Pancreas (tissue), 10 donors: ENCODE measurements around the gene EEF1A2. TPM values are rescaled to one million over a fixed set of nuclear protein-coding genes. Genes with fewer than 3 reads are reported as not detected.
A peak's percentile ranks its signal among the peaks of the same experiment; 100 is the strongest.

Source experiments
- ATAC-seq, 4 donors: fragments of 200-7000 bp; cut with Tn5 transposase; one replicate each; pipeline versions ENCODE4 v1.8.0 to v1.9.1; 2020; ENCODE audit warnings: mild to moderate bottlenecking in 4 of 4, moderate library complexity in 4 of 4
- DNase-seq, 6 donors: peaks; one replicate each; pipeline ENCODE4 v3.0.0-alpha.2; 2020
- FAIRE-seq: peaks from 2 replicates; lab custom pipeline; 2012; peaks lifted over from hg19 to GRCh38; lab: Jason Lieb, UNC
- H3K27ac ChIP-seq, 4 donors: fragments of 200-600 bp; sonication (generic); 1 replicate in 3 of 4; 2 replicates in 1 of 4; pipeline versions ENCODE4 v1.5.0 to v1.8.0; 2020
- H3K27me3 ChIP-seq, 4 donors: fragments of 200-600 bp; one replicate each; pipeline ENCODE4 v1.8.0; 2021
- H3K36me3 ChIP-seq, 3 donors: fragments of 200-600 bp; sonication (generic) in 1 of 3; one replicate each; pipeline versions ENCODE4 v1.5.0 to v1.8.0; 2020 to 2021
- H3K4me1 ChIP-seq, 3 donors: fragments of 200-600 bp; one replicate each; pipeline ENCODE4 v1.8.0; 2021
- H3K4me3 ChIP-seq, 4 donors: fragments of 200-600 bp; sonication (generic) in 2 of 4; one replicate each; pipeline versions ENCODE4 v1.5.0 to v1.8.0; 2020 to 2021
- H3K9me3 ChIP-seq, 4 donors: fragments of 200-600 bp; one replicate each; pipeline ENCODE4 v1.8.0; 2021
- WGBS, 2 donors: extraction: QIAGEN DNeasy Blood & Tissue Kit; methylation state at CpG; one replicate each; pipeline ENCODE4 v1.1.7; 2013; 5-methylcytosine and 5-hydroxymethylcytosine counted together
- intact Hi-C, 3 donors: fragments of 100-400 bp; cut with DNase I; formaldehyde crosslinking; loops; one replicate each; pipeline versions ENCODE4 v1.11.1 to v1.14.2; 2022
- polyA plus RNA-seq, 2 donors: library from polyadenylated mRNA; stranded (reverse); fragments of 200-250 nt; gene quantifications; one replicate each; pipeline ENCODE4 v1.2.3, GENCODE V29; 2013
- total RNA-seq, 6 donors: library from RNA; stranded (reverse); fragmentation: NEBNext Ultra II Directional in 4 of 6; extraction: Animal tissue kit (Norgen Biotek cat#: 25700) in 4 of 6; gene quantifications; one replicate each; pipeline versions ENCODE4 v1.2.1 to v1.2.4, GENCODE V29; 2021 to 2023
- TF ChIP-seq, protein P1 (sequence below), 4 donors: fragments of 200-600 bp; sonication (generic) in 3 of 4; IDR thresholded peaks; one replicate each; pipeline versions ENCODE4 v1.5.0 to v1.8.0; 2021; ENCODE audit warnings: antibody characterized with exemption in 4 of 4
- donor health status: healthy with polysubstance abuse.
- donor health status: DM: no; HTN: no; CAD: no; lungs with moderate emphysema.
- donor health status: DM: no; HTN: no; CAD: no.
- donor health status: control.
- donor health status: control.
- donor health status: Bipolar disorder and iron deficiency.
- donor health status: DM: yes; HTN: yes; CAD: no.
- donor health status: DM: no; HTN: no; CAD: no.
- donor health status: DM: no; HTN: no; CAD: no.
- donor health status: DM: yes; HTN: yes; CAD: no.

The EEF1A2 gene
- total and polyA plus RNA-seq, 8 donors = 5.0 to 86.9 (median 19.7) TPM

DNA sequence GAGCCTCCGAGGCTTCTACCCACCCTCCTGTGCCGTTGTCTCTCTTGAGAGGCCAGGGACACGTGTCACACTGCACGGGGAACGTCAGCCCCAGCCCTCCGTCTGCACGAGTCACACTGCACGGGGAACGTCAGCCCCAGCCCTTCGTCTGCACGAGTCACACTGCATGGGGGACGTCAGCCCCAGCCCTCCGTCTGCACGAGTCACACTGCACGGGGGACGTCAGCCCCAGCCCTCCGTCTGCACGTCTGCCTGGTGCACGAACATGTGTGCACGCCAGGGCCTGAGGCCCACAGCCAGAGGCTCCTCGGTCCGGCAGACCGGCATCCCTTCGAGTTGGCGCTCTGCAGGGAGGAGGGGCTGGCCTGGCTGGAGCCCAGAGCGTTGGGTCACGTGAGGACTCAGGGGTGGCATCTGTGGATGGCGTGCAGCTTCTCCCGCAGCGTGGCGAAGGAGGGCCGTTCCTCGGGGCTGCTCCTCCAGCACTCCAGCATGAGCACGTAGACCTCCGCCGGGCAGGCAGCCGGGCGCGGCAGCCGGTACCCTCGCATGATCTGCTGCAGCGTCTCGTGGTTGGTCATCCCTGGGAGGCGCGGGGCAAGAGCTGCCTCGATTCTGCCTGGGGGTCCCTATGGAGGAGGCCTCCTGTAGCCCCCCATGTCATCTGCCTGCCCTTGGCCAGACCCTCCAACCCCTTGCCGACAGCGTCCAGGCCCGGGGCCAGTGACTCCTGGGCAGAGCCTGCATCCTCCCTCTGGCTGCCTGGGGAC is 41.7 kb upstream of the EEF1A2 start:
- Histone ChIP-seq H3K36me3 (no peaks in the 10 kb centered on the region), H3K27ac (no peak overlapping the region), H3K9me3 (no peaks in the 10 kb centered on the region), H3K4me1 (peaks cover 3 to 10% (median 4%) of the 10 kb centered on the region in 3 donors), H3K27me3 (no peaks in the 10 kb centered on the region), H3K4me3 (no peak overlapping the region)
- FAIRE-seq (no peak), ATAC-seq (no peak), DNase-seq (peak in 1 of 6 donors; percentile 77)
- intact Hi-C loops = loop anchor here in 1 of 3 donors (10.0 kb wide), 1 partner anchor 424 kb away; the partner anchor contains the start of gene ZNF512B
- 80 to 81% methylated on average over 49 of the region's 49 CpGs for WGBS, 2 donors
- TF ChIP-seq, protein P1, sequence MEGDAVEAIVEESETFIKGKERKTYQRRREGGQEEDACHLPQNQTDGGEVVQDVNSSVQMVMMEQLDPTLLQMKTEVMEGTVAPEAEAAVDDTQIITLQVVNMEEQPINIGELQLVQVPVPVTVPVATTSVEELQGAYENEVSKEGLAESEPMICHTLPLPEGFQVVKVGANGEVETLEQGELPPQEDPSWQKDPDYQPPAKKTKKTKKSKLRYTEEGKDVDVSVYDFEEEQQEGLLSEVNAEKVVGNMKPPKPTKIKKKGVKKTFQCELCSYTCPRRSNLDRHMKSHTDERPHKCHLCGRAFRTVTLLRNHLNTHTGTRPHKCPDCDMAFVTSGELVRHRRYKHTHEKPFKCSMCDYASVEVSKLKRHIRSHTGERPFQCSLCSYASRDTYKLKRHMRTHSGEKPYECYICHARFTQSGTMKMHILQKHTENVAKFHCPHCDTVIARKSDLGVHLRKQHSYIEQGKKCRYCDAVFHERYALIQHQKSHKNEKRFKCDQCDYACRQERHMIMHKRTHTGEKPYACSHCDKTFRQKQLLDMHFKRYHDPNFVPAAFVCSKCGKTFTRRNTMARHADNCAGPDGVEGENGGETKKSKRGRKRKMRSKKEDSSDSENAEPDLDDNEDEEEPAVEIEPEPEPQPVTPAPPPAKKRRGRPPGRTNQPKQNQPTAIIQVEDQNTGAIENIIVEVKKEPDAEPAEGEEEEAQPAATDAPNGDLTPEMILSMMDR (IDR thresholded peaks at IDR 0.05) = no peak

DNA sequence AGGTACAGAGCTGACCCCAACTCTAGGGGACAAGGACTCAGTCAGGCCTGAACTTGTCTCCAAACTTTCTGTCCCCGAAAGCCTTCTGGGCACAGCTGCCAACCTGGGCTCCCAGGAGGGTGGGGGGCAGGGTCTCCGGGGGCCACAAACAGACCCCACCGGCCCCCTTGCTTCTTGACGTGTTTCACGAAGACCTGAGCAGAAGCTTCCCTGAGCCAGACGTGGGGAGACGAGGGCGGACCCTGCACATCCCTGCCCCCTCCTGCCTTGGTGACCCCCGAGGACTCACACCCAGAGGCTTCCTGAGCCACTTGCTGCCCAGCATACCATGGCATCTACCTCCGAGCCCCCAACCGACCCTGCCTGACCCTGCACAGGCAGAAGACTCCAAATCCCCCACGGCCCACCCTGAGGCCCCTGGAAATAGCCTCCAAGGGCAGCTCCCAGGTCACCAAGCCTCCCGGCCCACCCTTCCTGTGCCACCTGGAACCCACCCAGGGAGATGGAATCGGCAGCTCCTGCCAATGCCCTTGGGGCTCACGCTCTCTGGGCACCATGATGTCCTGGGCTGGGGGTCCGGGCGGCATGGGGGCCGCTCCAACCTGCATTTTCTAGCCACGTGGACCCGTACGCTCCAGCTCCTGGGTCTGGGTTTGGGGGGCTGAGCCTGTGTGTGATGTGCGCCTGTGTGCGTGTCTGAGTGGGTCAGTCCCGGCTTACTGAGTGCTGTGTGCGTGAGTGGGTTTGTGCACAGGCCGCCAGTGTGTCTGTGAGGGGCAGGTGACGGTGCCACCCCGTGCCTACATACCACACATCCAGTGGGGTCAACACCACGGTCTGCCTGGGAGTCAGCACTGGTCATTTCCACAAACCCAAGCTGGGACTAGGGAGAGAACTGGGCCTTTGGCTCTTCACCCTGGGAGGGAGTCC is 40.8 kb upstream of the EEF1A2 start:
- TF ChIP-seq, protein P1 (IDR thresholded peaks at IDR 0.05) = no peak
- intact Hi-C loops = loop anchor here in 2 of 3 donors (5.0 to 10.0 kb wide), 2 partner anchors 425 to 438 kb away; partner anchors contain the start of genes SAMD10 (in 1 of the 2) and ZNF512B (in 1 of the 2)
- H3K4me1 ChIP-seq = peaks cover 3 to 10% (median 4%) of the 10 kb centered on the region in 3 donors
- no peak overlapping the region for H3K4me3 ChIP-seq
- no peaks in the 10 kb centered on the region for H3K9me3 ChIP-seq
- DNase-seq (peak in 1 of 6 donors; percentile 82), ATAC-seq (no peak), FAIRE-seq (no peak)
- H3K27me3 ChIP-seq = no peaks in the 10 kb centered on the region
- peak overlapping the region in 3 of 4 donors; percentile 64 to 85 (median 83) for H3K27ac ChIP-seq
- no peaks in the 10 kb centered on the region for H3K36me3 ChIP-seq
- WGBS, 2 donors = 86 to 92% methylated on average over 25 to 29 of the region's 29 CpGs

DNA sequence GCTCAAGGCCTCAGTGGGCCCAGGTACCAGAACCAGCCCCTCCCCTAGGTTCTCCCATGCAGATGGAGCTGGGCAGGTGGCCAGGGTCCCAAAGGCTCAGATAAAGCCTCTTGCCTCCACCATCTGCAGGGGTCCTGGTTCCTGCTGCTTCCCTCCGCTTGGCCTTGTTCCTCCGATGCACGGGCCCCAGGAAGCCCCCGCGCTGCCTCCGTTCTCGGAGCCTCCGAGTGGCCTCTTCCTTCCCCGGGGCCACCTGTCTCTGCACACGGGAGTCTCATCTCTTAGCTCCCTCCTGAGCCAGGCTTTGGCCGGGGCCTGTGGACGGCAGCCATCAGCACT is 40.2 kb upstream of the EEF1A2 start:
- peaks cover 4 to 10% (median 9%) of the 10 kb centered on the region in 3 donors for H3K4me1 ChIP-seq
- intact Hi-C loops = loop anchor here in 1 of 3 donors (5.0 kb wide), 1 partner anchor 438 kb away; the partner anchor contains the start of gene SAMD10
- H3K27ac ChIP-seq = peak overlapping the region; percentile 64 to 85 (median 84)
- DNase-seq = no peak
- no peaks in the 10 kb centered on the region for H3K27me3 ChIP-seq
- no peaks in the 10 kb centered on the region for H3K9me3 ChIP-seq
- TF ChIP-seq, protein P1 (IDR thresholded peaks at IDR 0.05) = no peak
- no peak overlapping the region for H3K4me3 ChIP-seq
- no peak for ATAC-seq
- 57 to 58% methylated on average over 12 of the region's 12 CpGs for WGBS, 2 donors
- no peak for FAIRE-seq
- H3K36me3 ChIP-seq = no peaks in the 10 kb centered on the region

DNA sequence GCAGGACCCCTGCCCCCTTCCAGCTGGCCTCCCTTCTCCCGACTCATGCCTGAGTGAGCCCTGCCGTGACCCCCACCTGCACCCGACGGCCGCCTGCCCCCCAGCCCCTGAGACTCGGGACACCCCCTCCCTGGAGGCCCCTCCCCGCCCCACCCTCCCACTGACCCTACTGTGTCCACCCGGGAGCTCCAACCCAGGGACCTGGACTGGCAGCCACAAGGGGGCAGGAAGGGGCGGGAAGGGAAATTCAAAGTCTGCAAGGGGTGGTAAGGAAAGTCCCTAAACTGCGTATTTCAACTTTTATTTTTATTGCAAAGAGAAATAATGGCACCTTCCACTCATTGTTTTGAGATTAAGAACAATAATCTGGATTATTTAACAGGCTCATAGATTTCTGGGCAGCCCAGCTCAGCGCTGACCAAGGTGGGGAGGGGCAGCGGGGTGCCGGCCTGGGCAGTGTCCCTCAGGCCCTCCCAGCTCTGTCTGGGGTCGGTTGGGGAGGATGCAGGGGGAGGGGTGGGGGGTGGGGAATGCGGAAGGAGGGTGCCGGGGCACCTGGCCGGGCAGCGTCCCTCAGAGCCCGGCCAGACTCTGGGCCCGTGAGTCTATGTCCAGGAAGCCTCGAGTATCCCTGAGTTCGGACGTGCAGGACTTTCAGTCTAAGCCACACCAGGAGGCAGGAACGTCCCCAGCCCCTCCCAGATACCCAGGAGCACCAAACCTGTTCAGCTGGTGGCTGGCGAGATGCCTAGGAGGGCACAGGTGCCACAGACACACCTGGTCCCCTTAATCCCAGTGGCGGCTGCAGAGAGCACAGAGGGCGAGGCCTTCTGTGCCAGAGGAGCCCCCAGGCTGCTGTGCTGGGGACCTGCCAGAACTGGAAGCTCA is 39.6 kb upstream of the EEF1A2 start:
- Histone ChIP-seq H3K4me1 (peaks cover 4 to 10% (median 10%) of the 10 kb centered on the region in 3 donors), H3K4me3 (peak overlapping the region in 2 of 4 donors; percentile 26 to 38), H3K36me3 (no peaks in the 10 kb centered on the region), H3K27me3 (no peaks in the 10 kb centered on the region), H3K27ac (peak overlapping the region; percentile 64 to 85 (median 84)), H3K9me3 (no peaks in the 10 kb centered on the region)
- intact Hi-C loops = loop anchor here in 1 of 3 donors (5.0 kb wide), 1 partner anchor 439 kb away; the partner anchor contains the start of gene SAMD10
- FAIRE-seq (no peak), DNase-seq (peak; percentile 86 to 96 (median 94)), ATAC-seq (peak; percentile 61 to 68 (median 62))
- WGBS, 2 donors = 9 to 11% methylated on average over 23 to 27 of the region's 27 CpGs
- TF ChIP-seq, protein P1 (IDR thresholded peaks at IDR 0.05) = peak in 1 of 4 donors; percentile 17
